GM12891 (cell line): ENCODE results near the gene NUDC.

Source experiments
- PAX5 ChIP-seq: IDR thresholded peaks from 2 replicates; pipeline ENCODE4 v1.6.1; 2011; ENCODE audit warnings: low read length, moderate library complexity, mild to moderate bottlenecking; ENCODE audit not compliant: insufficient read depth, severe bottlenecking
- POLR2A ChIP-seq: IDR thresholded peaks from 2 replicates; pipeline ENCODE4 v1.6.1; 2011; ENCODE audit warnings: low read depth, low read length, control low read depth
- POLR2AphosphoS5 ChIP-seq: IDR thresholded peaks from 2 replicates; pipeline ENCODE4 v1.6.1; 2011; ENCODE audit warnings: low read depth, low read length, control low read depth
- POU2F2 ChIP-seq: IDR thresholded peaks from 2 replicates; pipeline ENCODE4 v1.6.1; 2011; ENCODE audit warnings: low read depth, mild to moderate bottlenecking, control low read depth, low read length, moderate library complexity
- SPI1 ChIP-seq: IDR thresholded peaks from 2 replicates; pipeline ENCODE4 v1.6.1; 2011; ENCODE audit warnings: low read depth, low read length, control low read depth
- TAF1 ChIP-seq: IDR thresholded peaks from 2 replicates; pipeline ENCODE4 v1.6.1; 2011; ENCODE audit warnings: low read depth, low read length, control low read depth

DNA sequence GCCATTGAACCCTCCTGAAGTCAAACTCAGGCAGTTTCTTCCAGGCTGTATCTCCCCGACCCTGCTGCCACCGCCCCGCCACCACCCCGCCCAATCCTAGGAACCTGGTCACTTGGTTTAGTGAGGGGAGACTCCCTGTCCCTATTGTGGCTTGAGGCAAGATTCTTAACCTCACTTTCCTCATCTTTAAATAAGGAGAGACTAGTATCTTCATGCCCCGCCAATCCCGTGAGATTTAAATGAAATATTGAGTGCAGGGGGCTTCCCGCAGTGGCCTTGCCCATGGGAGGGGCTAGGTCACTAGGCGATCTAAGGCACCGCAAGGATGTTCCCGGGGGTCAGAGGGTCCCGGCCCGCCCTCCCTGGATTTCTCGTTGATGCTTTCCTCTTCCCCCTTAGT, 37.7 kb downstream of the NUDC start:
- no peak for TF ChIP-seq POLR2A
- TF ChIP-seq POLR2AphosphoS5, result no peak
- no peak for TF ChIP-seq TAF1
- no peak for TF ChIP-seq POU2F2
- no peak for TF ChIP-seq PAX5
- no peak for TF ChIP-seq SPI1
